HG03060 (cell line): ENCODE measurements around the gene SLC47A2.
"Not testable (repeated sequence)": the region's sequence is repeated elsewhere in the genome, so short reads cannot be mapped to it uniquely, and the experiment has no call there.

ENCODE experiments used
- ATAC-seq: cut with Tn5 transposase; IDR thresholded peaks from one replicate; pipeline ENCODE4 v1.9.1; 2021; ENCODE audit warnings: low read depth, moderate number of reproducible peaks; ENCODE audit not compliant: unreplicated experiment

The SLC47A2 gene

DNA sequence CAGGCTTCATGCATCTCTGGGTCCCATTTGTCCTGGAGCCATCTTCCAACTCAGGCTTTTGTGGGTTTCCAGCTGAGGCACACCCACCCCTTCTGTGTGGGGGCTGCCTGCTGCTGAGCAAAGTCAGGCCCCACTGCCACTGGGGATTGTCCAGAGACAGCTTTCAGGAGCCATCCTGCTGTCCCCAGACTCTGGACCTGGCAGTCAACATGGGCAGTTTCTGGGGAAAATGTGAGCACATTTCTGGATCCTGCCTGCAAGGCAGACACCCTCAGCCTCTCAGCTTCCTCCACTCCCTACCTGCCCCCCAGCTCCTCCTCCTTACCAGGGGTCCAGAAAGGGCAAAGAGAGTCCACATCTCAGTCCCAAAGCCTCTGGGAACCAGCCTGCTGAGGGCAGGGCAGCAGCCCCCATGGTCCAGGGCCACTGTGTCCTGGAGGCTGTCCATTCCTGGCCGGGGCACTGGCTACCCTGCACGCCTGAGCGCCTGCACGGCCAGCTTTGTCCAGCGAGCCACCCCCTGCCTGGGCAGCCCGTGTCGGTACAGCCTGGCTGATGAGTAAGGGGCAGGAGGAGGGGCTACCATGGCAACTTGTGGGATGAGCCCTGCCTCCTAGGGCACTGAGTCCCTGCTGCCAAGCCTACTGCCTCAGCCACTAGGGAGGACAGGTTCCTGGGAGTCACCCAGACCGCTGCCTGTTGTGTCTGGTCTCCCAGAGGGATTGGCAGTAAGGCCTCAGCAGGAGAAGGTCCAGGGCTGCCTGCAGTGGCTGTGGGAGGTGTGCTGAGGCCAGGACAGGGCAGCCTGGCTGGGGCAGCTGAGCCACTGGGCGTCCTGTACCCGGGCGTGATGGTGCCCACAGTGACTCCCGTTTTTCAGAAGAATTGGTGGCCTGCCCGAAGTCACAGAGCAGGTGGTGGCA lies at the start of gene SLC47A2:
Gene SLC47A2 (minus strand): TSS at position 477 of the 923 bp plus-strand sequence. CDS start 29 bp downstream, at position 448.
- no peak for ATAC-seq

DNA sequence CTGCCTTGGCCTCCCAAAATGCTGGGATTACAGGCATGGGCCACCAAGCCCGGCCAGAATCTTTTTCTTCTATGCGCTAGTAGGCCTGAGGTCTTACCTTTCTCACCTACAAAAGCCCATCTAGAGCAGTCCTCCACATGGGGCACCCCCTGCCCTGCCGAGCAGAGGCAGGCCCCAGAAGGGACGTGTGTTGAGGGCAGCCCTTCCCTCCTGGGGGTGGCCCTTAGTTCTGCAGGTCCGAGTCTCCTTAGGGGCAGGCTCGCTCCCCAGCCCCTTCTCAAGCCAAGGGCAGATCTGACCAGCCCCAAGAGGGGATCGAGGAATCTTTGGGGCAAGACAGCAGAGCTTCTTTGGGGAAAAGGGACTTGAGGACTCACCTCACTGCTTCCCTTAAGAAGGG lies 49.6 kb upstream of the SLC47A2 start:
- no peak for ATAC-seq

- not testable (repeated sequence) for ATAC-seq
Observed at GRCh38 chr17:19763991-19764390, 47.6 kb upstream of the SLC47A2 start.

GRCh38 chr17:19763416-19763815 lies 47.0 kb upstream of the SLC47A2 start:
- ATAC-seq: no peak

GRCh38 chr17:19762515-19762961 lies 46.2 kb upstream of the SLC47A2 start:
- ATAC-seq: no peak

DNA sequence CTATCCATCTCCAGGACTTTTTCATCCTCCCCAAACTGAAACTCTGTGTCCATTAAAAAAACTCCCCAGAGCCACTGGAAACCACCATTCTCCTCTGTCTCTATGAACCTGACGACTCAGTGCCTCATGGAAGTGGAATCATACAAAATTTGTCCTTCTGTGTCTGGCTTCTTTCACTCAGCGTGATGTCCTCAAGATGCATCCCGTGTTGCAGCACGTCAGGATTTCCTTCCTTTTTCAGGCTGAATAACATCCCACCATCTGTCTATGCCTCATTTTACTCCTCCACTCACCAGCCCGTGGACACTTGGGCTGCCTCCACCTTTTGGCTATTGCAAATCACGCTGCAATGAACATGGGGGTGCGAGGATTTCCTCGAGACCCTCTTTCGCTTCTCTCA lies 44.4 kb upstream of the SLC47A2 start:
- no peak for ATAC-seq

- ATAC-seq: no peak
Observed at GRCh38 chr17:19759568-19760549, 43.5 kb upstream of the SLC47A2 start.

- no peak for ATAC-seq
Observed at GRCh38 chr17:19757536-19758180, 41.3 kb upstream of the SLC47A2 start.

- ATAC-seq: no peak
Observed at GRCh38 chr17:19756546-19756945, 40.2 kb upstream of the SLC47A2 start.

DNA sequence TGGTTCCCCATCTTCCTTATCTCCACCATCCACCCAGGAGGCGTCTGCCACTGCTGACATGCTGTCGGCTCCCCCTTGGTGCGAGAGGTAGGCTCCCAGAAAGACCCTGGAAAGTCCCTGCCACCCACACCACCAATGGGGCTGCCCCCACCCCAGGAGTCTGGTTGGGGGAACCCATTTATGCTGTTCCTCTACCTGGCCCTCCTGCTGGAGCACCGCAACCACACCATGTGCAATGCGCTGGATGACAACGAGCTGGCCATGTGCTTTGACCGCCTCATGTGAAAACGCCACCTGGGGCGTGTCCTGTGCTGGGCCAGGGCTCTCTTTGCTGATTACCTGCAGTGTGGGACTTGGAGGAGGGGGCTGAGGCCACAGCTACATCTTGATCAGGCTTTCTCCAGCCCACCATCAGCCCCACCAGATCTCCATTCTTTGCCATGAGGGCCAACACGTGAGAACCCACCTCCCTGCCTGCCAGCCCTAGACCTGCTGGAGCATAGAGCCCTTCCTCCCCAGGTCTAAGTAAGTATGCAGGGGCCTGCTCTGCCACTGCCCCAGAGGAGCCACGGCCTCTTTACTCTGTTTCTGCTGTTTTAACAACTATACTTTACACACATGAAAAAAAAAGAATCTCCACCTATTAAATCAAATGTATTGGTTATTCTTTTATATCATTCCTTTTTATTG lies 39.6 kb upstream of the SLC47A2 start:
- no peak for ATAC-seq

DNA sequence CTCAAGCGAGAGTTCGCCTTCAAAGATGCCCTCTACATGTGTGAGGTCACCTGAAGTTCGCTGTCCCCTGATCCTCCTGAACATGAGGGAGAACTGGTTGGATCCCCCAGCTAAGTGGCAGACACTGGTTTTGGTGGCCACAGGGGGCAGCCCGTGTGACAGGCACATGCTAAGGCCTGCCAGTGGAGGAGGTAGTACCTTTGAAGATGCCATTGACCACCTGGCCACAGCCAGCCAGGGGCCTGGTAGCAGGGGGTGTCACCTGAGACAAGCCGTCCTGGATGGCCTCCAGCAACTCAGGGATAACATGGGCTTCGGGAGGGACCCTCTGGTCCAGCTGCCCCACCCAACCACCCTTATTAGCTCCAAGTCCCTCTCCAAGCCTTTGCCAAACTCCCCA lies 39.0 kb upstream of the SLC47A2 start:
- no peak for ATAC-seq

DNA sequence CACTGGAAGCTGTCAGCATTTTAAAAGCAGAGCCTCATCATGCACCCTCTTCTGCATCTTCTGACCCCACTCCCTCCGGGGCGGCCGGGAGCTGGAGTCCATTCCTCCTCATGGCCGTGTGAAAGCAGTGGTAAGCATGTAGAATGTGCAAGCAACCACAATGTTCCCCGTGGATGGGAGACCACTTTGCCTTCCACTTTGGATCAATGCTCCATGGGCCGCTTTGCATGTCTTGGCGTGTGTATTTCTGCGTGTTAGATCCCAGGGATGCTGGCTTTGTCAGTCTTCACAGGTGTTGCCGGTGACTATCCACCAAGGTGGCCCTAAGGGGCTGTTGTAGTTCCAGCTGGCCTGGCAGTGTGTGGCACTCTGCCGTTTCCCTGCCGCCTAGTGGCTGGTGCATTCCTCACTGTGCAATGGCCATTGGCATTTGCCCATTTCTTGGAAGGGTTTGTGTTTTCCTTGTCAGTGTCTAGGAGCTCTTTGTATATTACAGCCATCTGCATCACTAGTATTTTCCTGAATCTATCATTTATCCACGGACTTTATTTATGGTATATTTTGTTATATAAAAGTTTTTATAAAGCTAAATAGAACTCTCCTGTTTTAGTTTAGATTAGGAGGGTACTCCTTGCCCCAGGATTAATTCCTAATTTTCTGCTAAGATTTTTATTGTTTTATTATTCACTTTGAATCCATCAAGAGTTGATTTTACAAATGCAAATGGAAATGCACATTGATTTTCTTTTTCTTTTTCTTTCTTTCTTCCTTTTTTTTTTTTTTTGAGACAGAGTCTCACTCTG lies 37.5 kb upstream of the SLC47A2 start:
- ATAC-seq: no peak

GRCh38 chr17:19753051-19753509 lies 36.7 kb upstream of the SLC47A2 start:
- ATAC-seq: no peak

- no peak for ATAC-seq
Observed at GRCh38 chr17:19752216-19753050, 36.0 kb upstream of the SLC47A2 start.

- ATAC-seq: no peak
Observed at GRCh38 chr17:19750835-19751234, 34.5 kb upstream of the SLC47A2 start.

DNA sequence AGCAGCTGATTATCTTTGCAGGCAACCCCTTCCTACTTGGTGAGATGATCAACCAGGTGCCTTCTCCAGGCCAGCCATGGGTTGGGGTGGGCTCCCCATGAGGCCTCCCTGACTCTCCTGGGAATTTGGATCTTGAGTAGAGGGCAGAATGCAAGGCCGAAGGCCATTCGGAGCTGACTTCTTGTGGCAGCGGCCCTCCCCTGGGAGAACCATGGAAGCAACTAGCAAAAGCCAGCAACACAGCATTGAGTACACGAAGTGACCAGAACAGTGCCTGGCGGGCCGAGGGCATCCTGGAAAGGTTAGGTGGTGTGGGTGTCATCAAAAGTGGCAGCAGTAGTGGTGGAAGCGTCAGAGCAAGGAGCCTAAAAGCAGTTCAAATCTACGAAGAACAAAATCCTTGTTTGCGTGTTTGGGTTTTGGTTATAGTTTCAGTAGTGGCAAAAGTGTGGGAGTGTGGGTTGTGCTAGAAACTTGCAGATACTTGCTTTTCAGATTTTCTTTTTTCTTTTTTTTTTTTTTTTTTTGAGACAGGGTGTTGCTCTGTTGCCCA lies 33.7 kb upstream of the SLC47A2 start:
- ATAC-seq: no peak

GRCh38 chr17:19748807-19749193 lies 32.4 kb upstream of the SLC47A2 start:
- no peak for ATAC-seq
